CD4-positive, alpha-beta T cell treated with Interleukin-2 at 100 ng/mL for 4 hours (primary cell): ENCODE measurements around the gene BACH2.
A peak's percentile ranks its signal among the peaks of the same experiment; 100 is the strongest.
"Not testable (repeated sequence)": the region's sequence is repeated elsewhere in the genome, so short reads cannot be mapped to it uniquely, and the experiment has no call there.

Experiments used
- DNase-seq: peaks from one replicate; pipeline ENCODE4 v3.0.0-alpha.2; 2020; ENCODE audit warnings: low spot score

The BACH2 gene

DNA sequence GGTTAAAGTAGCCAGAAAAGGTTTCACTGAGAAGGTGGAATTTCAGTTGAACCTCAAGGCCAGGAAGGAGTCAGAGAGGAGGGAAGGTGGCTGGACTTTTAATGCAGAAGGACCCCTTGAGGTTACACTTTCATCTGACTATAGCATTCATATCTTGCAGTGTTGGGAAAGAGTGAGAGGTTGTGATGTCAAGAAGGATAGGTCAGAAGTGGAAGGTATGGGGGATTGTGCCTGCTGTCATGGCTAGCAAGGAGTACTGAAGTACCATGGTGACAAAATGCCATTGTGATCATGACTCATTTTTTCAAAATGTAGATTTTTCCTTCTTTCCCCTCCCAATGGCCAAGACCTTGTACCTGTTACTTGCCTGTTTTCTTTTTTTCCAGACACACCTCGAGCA, 5.2 kb upstream of the BACH2 start:
- no peak for DNase-seq

DNA sequence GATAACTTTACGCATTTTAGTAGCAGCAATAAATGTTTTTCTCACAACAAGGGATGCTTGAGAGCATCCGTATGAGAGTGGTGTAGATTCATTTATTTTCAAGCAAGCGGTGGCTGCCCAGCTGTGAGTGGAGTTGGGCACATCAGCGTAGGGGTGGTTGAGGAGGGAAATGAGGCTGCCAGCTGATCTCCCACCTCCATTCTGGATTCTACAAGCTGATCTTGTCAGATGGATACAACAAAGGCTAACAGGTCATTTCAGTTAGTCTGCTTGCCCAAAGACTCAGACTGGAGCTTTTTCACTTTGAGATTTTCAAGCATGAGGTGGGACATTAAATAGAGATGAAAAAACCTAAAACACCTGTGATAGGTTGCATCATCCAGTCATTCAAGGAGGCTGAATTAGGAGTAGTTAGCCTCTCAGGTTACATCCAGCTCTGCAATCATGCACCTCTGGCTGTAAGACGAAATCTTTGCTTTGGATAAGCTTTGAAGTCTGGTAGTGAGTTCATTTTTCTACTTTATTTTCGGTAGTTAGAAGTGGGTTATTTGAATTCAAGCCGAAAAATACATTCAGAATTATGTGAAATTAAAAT, 1.9 kb upstream of the BACH2 start:
- DNase-seq: no peak

DNA sequence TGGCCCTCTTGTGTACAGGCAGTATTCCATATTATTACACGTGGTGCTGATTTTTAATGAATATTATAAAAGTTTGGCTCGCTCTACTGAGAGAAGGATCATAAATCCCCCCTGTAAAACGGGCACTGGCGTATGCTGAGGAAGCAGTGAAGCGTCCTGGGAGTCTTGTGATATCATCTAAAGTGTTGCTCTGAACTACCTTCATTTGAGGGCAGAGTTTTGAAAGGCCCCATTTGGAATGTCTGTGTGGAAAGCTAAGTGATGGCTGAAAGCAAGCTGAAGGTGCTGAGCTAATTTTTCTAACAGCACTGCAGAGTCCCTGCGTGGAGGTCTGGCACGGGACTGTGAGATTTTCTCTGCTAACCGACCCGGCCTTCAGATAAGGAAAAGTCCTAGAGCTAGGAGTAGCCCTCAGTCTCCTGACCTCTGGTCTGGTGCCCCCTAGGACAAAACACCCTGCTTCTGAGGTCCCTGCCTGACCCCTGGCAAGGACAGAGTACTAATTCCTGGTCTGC, 1.3 kb upstream of the BACH2 start:
- no peak for DNase-seq

DNA sequence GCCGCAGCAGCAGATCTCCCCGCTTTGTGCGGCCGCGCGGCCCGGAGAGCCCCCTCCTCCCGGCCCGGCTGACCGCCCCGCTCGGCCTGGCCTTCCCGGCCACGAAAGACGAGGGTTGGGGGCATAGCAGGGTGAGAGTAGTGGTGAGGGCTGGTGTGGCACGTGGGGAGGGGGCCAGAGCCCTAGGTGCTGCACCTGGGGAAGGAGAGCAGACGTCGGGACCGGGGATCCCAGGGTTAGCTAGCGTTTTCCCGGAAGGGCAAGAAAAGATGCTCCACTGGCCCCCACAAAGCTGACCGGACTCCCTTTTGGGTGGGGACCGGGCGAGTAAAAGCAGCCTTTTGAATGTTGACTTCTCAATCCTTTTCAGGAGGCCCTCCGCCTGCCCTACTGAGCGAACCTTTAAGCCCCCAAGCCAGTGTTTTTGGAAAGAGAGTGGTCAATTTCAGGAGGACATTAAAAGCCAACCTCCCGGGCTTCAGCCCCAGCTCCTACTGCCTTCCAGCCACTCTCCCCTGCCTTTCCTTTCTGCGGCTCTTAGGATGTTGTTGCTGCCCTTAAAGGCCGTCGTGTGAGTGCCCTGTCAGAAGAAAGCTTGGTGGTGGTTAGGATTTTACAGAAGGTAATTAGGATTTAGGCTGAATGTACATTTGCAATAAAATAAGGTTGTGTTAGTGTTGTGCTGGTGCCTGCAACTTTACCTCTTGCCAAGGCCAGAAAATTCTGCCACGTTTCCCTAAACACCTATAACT, 648 bp upstream of the BACH2 start:
- DNase-seq: no peak

DNA sequence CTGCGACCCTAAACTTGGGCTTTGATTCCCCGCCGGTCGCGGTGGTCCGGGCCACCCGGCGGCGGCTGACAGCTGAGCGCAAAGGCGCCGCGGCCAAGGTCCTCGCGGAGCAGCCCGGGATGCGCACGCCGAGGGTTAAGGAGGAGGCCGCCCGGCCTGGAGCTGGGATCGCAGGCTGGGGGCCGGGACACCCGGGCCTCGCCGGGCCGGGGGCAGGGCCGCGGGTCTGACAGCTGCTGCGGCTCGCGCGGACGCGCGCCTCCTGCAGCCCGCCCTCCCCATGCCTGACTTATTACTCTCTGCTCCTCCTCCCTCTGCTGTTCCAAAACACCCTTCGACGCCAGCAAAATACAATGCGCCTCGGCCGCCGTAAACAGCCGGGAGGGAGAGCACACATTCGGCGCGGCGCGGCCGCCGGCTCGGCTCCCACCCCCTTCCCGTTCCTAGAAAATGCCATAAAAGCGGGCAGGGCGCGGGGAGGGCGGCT, 746 bp downstream of the BACH2 start:
- DNase-seq: peak; percentile 65

DNA sequence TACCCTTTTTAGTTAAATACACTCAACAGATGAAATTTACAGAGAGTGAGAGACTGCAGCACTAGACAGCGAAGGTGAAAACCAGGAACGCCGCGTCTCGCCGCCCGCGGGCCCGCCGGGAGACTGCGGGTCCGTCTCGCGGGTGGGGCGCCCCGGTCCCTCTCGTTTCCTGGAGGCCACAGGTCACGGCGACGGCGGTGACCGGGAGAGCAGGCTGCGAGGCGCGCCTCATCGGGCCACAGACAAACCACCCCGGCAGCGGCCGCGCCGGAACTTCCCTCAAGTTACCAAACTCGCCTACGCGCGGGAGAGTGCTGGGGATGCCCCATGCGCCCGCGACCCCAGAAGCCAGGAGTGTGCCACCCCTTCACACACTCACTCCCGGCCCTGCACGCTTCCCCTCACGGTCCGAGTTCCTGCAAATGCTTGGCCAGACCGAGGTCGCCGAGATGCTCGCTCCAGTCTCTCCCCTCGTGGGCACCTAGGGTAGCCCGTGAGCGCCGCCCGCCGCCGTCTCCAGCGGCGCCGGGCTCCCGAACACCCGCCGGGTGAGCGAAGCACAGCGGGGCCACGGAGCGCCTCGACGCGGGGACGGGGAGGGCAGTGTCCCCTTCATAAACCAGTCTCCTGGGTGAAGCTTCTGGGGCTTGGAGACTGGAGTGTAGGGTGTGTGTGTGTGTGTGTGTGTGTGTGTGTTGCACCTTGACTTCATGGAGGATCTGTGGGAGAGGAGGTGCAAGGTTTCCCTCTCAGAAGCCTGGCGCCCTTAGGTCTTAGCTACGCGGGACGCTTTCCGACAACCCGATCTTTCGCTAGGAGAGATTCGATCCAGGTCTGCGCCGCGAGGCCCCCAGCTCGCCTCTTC, 1.4 kb downstream of the BACH2 start:
- peak; percentile 56 for DNase-seq

DNA sequence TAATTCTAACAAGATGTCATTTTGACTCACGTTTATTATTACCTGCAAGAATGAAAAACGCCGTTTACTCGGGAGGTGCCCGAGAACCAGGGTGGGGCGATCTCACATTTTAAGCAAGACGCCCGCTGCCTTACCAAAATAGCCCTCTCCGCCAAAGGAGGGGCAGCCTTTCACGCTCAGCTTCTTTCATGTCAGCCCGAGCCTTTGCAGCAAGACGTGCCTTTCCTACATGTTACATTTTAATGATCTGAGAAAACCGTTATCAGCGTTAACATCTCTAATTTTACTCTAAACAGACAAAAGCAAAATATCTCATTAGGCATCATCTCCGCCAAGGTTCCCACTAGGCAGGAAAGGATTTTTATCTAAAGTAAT, 2.0 kb downstream of the BACH2 start:
- DNase-seq: peak; percentile 60

DNA sequence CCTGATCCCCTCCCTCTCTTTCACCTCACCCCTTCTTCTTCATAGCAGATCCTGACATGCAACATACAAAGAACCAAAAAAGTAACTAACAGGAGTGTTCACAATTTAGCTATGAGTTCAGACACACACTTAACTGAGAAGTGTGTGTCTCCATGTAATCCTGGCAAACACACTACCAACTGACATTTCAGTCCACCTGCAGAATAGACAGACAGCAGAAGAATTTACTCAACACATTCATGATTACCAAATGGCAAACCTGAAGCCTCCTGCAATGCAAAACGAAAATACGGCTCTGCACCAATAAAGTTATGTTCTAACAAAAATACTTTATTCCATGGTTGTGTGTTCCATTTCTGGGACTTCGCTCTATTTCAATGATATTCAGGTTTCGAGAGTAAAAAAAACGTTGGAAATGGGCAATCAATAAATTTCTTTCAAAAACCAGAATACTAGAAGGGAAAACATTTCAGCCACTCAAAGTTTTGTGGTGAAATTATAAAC, 2.6 kb downstream of the BACH2 start:
- no peak for DNase-seq

DNA sequence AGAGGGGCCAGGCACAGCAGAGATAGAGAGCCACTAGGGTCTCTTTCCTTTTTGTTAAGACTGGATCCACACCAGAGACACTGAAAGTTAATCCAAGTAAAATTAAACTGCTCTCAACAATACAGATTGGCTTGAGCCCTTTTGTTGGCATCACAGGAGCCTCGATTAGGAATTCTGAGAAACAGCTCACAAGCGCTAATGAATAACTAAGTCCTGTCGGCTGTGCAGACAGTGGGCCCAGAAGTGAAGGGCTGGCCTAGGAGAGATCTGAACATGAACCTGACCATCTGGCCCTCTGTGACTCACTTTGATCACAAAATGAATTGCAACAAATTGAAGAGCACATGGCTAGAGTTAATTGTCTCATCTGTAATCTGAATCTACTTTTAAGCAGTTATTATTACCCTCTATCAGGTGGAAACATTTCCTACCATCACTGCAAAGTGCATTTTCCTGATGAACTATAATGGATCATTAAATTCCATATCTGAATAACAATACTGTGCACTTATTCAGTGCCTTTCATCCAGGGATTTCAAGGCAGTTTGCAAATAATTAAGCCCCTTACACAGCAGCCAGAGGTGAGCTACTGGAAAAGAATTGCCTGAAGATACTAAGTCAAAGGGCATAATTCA, 3.2 kb downstream of the BACH2 start:
- no peak for DNase-seq

DNA sequence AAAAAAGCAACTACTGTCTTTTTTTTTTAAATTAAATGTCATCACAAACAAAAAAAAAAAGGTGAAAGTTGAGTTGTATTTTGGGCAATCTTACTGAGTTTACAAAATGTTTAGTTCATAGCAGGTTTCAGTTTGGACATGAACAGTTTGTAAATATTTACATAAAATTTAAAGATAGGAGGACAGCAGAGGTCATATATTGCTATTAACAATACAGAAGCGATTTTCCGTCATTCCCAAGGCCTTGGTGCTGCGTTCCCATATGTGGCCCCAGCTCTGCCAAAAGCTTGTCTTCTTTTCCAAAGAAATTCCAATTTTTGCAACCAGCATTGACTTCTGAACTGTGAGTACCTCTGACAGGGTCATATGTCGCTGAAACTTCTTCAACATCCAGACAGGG, 5.1 kb downstream of the BACH2 start:
- no peak for DNase-seq

DNA sequence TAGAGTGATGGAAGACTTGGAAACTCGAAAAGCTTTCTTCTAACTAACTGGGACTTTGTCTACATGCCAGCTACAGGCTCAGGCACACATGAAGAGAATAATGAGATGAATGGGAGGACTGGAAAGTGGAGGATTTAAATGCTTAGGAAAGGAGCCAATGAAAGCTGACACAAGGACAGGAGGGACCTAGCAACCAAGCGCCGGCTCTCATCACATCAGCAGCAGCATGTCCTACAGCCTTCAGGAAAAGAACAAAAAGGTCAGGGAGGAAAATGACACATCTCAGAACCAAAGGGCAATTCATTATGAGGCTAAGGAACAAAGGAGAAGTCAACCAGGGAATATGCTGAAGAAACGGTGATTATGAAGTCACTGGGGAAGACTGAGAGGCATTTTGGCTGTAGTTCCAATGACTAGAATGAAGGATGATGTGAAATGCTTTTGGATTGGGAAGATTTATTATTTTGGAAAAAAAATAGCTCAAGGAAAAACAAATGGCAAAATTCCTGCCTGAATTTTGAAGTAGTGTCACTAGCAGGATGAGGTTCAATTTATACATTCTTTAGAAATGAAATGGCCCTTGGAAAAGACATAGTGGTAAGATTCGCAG, 5.7 kb downstream of the BACH2 start:
- DNase-seq: no peak

DNA sequence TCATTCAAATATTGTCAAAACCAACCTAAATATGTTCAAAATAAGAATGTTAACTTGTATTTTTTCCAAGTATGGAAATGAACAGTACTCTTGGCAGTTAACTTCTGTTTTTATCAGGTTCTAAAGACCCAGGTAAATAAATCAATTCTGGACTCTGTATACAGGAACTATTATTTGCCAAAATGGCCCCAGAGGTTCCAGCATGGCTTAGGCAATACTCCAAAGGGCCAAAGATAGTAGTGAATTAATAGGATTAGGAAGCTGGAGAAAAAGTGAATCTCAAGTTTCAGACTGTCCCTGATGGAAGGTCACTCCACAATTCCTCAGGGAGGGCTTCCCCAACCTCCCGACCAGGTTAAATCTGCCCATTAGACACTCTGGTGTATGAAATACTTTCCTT, 6.7 kb downstream of the BACH2 start:
- no peak for DNase-seq

DNA sequence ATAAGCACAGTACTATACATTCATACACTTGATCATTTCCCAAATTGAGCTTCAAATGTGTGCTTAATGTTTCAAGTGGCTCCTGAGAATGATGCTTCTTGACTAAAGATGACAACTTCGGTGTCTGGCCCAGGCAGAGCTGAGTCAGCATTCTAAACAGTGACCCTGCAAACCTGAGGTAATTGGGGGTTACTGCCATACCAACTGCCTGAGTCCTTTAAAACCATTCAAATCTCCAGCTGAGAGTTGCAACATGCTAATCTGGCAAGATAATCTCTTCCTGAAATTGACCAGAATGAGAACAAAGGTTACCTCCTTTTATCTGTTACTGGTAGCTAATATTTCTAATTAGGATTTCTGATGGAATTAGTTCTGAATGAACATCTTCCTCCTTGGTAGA, 8.2 kb downstream of the BACH2 start:
- DNase-seq: no peak

DNA sequence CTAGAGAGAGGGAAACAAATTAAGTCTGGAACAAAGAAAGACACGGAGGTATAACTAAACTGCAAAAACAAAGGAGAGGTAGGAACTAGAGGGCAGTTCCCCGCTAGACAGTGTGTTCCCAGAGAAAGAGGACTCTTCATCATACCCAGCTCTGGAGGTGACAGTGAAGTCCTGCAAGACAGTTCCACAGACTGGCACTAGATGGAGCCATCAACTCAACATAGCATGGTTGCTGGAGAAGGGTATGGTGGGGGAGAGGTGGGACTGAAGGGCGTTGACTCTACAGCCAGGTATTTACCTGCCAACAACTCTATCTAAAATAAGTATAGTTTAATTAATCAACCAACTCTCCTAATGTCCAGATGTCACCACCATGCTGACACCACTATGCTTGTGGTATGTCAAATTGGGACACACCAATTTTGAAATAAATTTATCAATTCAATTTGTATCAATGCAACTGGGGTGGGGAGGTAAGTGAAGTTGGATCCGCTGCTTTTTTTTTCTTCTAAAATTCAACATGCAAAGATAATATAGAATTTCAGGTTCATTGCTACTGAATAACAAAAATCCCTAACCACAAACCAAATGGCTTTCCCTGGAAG, 9.7 kb downstream of the BACH2 start:
- DNase-seq: peak; percentile 51

DNA sequence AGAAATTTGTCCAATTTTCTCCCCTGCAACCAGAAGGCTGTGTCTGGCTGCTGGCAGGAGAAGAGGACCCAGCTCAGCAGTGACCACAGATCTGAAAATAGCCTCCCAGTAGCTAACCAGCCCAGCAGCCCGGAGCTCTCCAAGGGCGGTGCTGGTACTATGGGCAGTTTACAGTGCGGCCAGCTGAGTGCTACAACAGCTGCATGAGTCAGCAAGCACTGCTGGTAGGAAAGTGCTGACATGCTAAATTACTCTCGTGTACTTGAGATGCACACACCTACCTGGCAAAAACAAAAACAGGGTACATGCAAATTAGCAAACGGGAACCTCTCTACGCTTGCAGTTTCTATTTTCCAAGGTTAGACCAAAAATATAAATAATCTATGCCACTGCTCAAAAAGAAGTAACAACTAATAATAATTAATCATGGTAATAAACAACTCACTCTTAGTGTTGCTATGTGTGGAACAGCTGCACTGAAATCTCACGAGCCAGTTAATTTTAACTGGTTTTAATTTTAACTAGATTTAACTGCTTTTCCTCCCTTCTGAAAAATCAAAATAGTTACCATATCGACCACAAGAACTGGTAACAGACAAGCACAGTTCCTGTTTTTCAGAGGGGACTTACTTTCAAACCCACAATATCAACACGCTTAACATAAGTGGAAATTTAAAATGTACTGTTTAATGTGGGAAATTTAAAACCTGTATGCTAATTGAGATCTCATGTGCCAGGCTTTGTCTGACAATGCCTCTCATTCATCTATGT, 10.8 kb downstream of the BACH2 start:
- DNase-seq: peak; percentile 59

DNA sequence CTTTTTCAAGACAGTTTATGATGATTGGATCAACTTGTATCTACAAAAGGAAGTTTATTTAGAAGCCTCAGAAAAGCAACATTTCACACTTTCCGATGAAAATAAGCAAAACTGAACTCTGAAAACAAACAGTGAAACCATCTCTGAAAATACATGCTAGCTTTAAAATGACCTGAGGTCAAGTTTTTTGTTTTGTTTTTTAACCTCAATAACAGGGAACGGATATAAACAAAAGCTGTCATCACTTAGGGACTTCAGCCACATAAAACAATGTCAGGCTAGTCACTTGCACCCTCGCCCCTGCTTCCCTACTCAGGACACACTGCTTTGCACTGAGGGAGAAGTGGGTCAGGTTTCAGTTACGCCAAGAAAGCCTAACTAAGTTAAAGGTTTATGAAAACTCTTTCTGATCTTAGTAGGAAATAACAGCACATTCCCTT, 11.6 kb downstream of the BACH2 start:
- no peak for DNase-seq

DNA sequence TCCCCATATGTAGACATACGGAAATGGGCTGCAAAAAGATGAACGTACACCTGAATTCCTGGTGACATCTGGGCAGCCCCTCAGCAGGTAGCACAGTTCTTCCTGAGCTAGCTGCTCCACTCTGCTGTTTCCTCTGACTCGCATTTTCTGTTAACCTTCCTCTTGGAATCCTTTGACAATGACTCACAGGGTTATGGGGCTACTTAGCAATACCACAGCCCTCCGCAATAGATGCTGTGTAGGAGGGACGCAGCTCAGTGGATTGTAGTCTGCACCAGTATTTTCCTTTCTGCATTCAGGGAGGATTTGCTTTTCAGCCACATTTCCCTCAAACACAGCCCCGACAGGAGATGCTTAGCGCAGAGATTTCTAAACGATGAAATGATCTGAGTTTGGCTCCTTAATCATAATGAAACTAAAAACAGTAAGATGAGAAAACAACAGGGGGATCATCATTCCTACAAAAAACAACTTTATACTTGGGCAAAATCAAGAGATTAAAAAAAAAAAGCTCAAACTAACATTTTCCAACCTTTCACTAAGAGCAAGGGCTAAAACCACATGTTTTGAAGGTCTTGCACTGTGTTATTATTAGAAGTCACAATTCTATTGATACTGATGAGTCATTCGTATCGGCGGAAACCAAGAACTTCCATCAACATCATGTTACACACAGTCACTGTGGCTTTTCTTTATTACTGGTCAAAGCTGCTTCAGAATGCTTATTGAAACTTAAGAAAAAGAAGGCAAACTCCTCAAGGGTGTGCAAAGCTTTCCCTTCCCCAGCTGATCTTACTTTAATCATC, 12.2 kb downstream of the BACH2 start:
- DNase-seq: peak; percentile 70

DNA sequence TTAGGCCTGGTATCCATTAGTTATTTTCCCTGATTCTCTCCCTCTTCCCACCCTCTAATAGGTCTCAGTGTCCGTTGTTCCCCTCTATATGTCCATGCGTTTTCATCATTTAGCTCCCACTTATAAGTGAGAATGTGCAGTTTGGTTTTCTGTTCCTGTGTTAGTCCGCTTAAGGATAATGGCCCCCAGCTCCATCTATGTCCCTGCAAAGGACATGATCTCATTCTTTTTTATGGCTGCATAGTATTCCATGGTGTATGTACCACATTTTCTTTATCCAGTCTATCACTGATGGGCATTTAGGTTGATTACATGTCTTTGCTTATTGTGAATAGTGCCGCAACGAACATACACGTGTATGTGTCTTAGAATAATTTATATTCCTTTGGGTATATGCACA, 14.4 kb downstream of the BACH2 start:
- not testable (repeated sequence) for DNase-seq

DNA sequence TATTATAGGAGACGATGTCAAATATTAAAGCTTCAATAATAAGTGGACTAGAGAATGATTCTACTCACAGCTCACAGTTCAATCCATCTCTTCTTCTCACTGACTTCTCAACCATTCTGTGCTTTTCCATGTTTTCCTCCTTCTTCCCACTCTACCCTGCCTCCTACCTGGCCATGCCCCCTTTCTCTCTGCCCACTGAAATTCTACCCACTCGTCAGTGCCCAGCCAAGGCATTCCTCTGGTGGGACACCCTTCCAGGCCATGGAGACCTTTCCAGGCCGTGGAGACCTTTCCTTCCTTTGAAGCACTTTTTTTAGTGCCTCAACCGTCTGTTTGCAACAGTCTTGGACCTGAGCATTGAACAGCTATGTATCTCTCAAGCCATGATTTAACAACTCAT, 18.5 kb downstream of the BACH2 start:
- DNase-seq: no peak
